GM18511 (cell line): ENCODE data around the gene IFITM10.
"Not testable (repeated sequence)": the region's sequence is repeated elsewhere in the genome, so short reads cannot be mapped to it uniquely, and the experiment has no call there.

Experiments used
- ATAC-seq: cut with Tn5 transposase; IDR thresholded peaks from one replicate; pipeline ENCODE4 v1.9.1; 2021; ENCODE audit warnings: mild to moderate bottlenecking, moderate library complexity; ENCODE audit not compliant: unreplicated experiment

IFITM10 gene

GRCh38 chr11:1778141-1778911 is 27.9 kb upstream of the IFITM10 start:
- no peak for ATAC-seq

- no peak for ATAC-seq
Measured at GRCh38 chr11:1777737-1778136, 27.3 kb upstream of the IFITM10 start.

GRCh38 chr11:1776944-1777715 is 26.7 kb upstream of the IFITM10 start:
- ATAC-seq, result no peak

GRCh38 chr11:1776331-1776851 is 26.0 kb upstream of the IFITM10 start:
- no peak for ATAC-seq

- no peak for ATAC-seq
Measured at GRCh38 chr11:1774886-1775285, 24.5 kb upstream of the IFITM10 start.

- ATAC-seq, result no peak
Measured at GRCh38 chr11:1773994-1774550, 23.7 kb upstream of the IFITM10 start.

GRCh38 chr11:1773131-1773993 is 23.0 kb upstream of the IFITM10 start:
- ATAC-seq, result no peak

GRCh38 chr11:1772270-1773130 is 22.1 kb upstream of the IFITM10 start:
- ATAC-seq, result no peak

- no peak for ATAC-seq
Measured at GRCh38 chr11:1771700-1772099, 21.3 kb upstream of the IFITM10 start.

- no peak for ATAC-seq
Measured at GRCh38 chr11:1771273-1771672, 20.9 kb upstream of the IFITM10 start.

- no peak for ATAC-seq
Measured at GRCh38 chr11:1770528-1770927, 20.1 kb upstream of the IFITM10 start.

GRCh38 chr11:1770061-1770460 is 19.7 kb upstream of the IFITM10 start:
- ATAC-seq, result no peak

GRCh38 chr11:1769304-1769936 is 19.0 kb upstream of the IFITM10 start:
- ATAC-seq, result not testable (repeated sequence)

GRCh38 chr11:1768141-1768469 is 17.7 kb upstream of the IFITM10 start:
- no peak for ATAC-seq

GRCh38 chr11:1767399-1768140 is 17.2 kb upstream of the IFITM10 start:
- ATAC-seq, result no peak

GRCh38 chr11:1766719-1767398 is 16.5 kb upstream of the IFITM10 start:
- ATAC-seq, result no peak

GRCh38 chr11:1765871-1766718 is 15.7 kb upstream of the IFITM10 start:
- no peak for ATAC-seq
